CD4-positive, alpha-beta T cell (primary cell): ENCODE measurements around the gene C21orf58. TPM values are rescaled to one million over a fixed set of nuclear protein-coding genes. Genes with fewer than 3 reads are reported as not detected.

Experiments used
- ATAC-seq: fragments of 200-7000 bp; cut with Tn5 transposase; one replicate; pipeline ENCODE4 v1.10.0; 2022; ENCODE audit warnings: mild to moderate bottlenecking; ENCODE audit not compliant: poor library complexity
- CTCF ChIA-PET: fragments of 350-600 bp; sonication (Branson Sonifier 250); formaldehyde crosslinking; loops from one replicate; lab custom pipeline; 2021; ENCODE audit warnings: antibody characterized with exemption, inconsistent platforms; lab: Charles Lee
- POLR2A ChIA-PET: fragments of 350-600 bp; sonication (Branson Sonifier 250); formaldehyde crosslinking; loops from one replicate; lab custom pipeline; 2021; ENCODE audit warnings: antibody characterized with exemption, inconsistent platforms; lab: Charles Lee
- DNase-seq, 14 experiments: peaks; one replicate each; pipeline ENCODE4 v3.0.0-alpha.2; 2013 to 2020; ENCODE audit warnings: mixed read lengths in 2 of 14
- H3K27ac ChIP-seq, 2 donors: one replicate each; pipeline versions ENCODE4 v1.5.1 to v1.7.0; 2013; ENCODE audit warnings: low read length in 2 of 2, low read depth in 1 of 2, mild to moderate bottlenecking in 1 of 2
- H3K27me3 ChIP-seq, 2 experiments: 1 replicate in 1 of 2; 2 replicates in 1 of 2; pipeline versions ENCODE4 v1.6.1 to v1.7.0; 2013; ENCODE audit warnings: low read length in 2 of 2, control low read depth in 1 of 2, mild to moderate bottlenecking in 1 of 2, moderate library complexity in 1 of 2; ENCODE audit not compliant: insufficient read depth in 2 of 2, control insufficient read depth in 1 of 2
- H3K36me3 ChIP-seq: one replicate; pipeline ENCODE4 v1.6.1; 2013; ENCODE audit warnings: low read length, control low read depth; ENCODE audit not compliant: insufficient read depth
- H3K4me1 ChIP-seq: one replicate; pipeline ENCODE4 v1.6.1; 2013; ENCODE audit warnings: low read length, control low read depth; ENCODE audit not compliant: insufficient read depth
- H3K4me3 ChIP-seq: one replicate; pipeline ENCODE4 v1.5.1; 2013; ENCODE audit warnings: mild to moderate bottlenecking, low read length, moderate library complexity
- H3K9me3 ChIP-seq, 2 experiments: 1 replicate in 1 of 2; 2 replicates in 1 of 2; pipeline versions ENCODE4 v1.6.1 to v1.7.0; 2013; ENCODE audit warnings: low read length in 2 of 2, mild to moderate bottlenecking in 2 of 2, control low read depth in 1 of 2, moderate library complexity in 1 of 2; ENCODE audit not compliant: control insufficient read depth in 1 of 2, insufficient read depth in 1 of 2
- H3K27ac Mint-ChIP-seq: one replicate; pipeline ENCODE4 v1.8.0; 2020; ENCODE audit warnings: mixed read lengths
- H3K27me3 Mint-ChIP-seq: one replicate; pipeline ENCODE4 v1.8.0; 2021; ENCODE audit warnings: mixed read lengths
- H3K36me3 Mint-ChIP-seq: one replicate; pipeline ENCODE4 v1.8.0; 2021; ENCODE audit warnings: low read depth, mixed read lengths
- H3K4me1 Mint-ChIP-seq: one replicate; pipeline ENCODE4 v1.8.0; 2021; ENCODE audit warnings: low read depth, mixed read lengths
- H3K4me3 Mint-ChIP-seq: one replicate; pipeline ENCODE4 v1.8.0; 2020; ENCODE audit warnings: mild to moderate bottlenecking, mixed read lengths
- H3K9me3 Mint-ChIP-seq: one replicate; pipeline ENCODE4 v1.8.0; 2020; ENCODE audit warnings: mixed read lengths
- intact Hi-C, 2 experiments: fragments of 100-400 bp; cut with DNase I in 1 of 2; cut with micrococcal nuclease in 1 of 2; formaldehyde crosslinking; loops; one replicate each; pipeline versions ENCODE4 v1.15.1 to v1.9.0; 2023 to 2025; cut with DNase I, micrococcal nuclease
- total RNA-seq, 174 experiments: library from RNA in 2 of 174; stranded (reverse) in 2 of 174; gene quantifications; one replicate each; pipeline ENCODE4 v1.2.3 and lab custom pipeline; 2021 to 2026
- TF ChIP-seq, protein P1 (sequence below): fragments of 200-600 bp; IDR thresholded peaks from one replicate; pipeline ENCODE4 v1.8.0; 2022; ENCODE audit warnings: antibody characterized with exemption, mild to moderate bottlenecking

The C21orf58 gene
- total RNA-seq, 2 experiments from 2014 or later: 2.0 to 2.8 TPM

DNA sequence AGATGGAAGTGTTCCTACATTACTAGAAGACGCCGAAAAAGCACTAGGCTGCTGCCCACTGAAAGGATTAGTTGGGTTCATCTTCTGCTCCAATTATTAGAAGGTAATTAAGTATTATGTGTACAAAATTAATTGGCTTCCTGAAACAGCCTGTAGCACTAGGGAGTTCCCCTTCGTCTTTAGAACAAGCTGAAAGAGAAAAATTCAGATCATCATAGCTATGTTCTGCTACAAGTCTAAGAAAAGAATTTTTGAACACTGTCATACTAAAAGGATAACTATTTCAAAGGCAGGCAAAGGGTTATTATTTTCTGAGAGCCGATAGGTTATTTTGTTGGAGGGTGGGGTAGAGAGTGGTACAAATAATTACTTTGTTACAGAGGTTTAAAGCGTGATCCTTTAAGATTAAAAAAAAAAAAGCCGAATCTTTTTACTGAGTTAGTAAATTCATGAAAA lies 38.4 kb downstream of the C21orf58 start, which contains the start of gene MCM3AP:
MCM3AP (minus strand) TSS at position 406 of the 456 bp plus-strand sequence; CDS start at position 81, 325 bp downstream.
- Histone ChIP-seq H3K4me1 (peaks cover 52% of the 10 kb centered on the region), H3K27ac (peak within 1 kb of the TSS; percentile 72 to 84), H3K4me3 (peak within 1 kb of the TSS; percentile 84), H3K36me3 (peaks cover 31% of the 10 kb centered on the region), H3K27me3 (no peaks in the 10 kb centered on the region), H3K9me3 (no peaks in the 10 kb centered on the region)
- ATAC-seq (no peak), DNase-seq (no peak)
- peak within 1 kb of the TSS; percentile 98 for H3K4me3 Mint-ChIP-seq
- peaks cover 54% of the 10 kb centered on the region for H3K4me1 Mint-ChIP-seq
- TF ChIP-seq, protein P1, sequence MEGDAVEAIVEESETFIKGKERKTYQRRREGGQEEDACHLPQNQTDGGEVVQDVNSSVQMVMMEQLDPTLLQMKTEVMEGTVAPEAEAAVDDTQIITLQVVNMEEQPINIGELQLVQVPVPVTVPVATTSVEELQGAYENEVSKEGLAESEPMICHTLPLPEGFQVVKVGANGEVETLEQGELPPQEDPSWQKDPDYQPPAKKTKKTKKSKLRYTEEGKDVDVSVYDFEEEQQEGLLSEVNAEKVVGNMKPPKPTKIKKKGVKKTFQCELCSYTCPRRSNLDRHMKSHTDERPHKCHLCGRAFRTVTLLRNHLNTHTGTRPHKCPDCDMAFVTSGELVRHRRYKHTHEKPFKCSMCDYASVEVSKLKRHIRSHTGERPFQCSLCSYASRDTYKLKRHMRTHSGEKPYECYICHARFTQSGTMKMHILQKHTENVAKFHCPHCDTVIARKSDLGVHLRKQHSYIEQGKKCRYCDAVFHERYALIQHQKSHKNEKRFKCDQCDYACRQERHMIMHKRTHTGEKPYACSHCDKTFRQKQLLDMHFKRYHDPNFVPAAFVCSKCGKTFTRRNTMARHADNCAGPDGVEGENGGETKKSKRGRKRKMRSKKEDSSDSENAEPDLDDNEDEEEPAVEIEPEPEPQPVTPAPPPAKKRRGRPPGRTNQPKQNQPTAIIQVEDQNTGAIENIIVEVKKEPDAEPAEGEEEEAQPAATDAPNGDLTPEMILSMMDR: no peak
- intact Hi-C loops: loop anchor here (2.0 to 10.0 kb wide), 5 partner anchors 37 to 310 kb away; partner anchors contain the start of genes C21orf58 (in 1 of the 2), LSS (in 1 of the 2) and PCNT (in 1 of the 2)
- peak within 1 kb of the TSS; percentile 86 for H3K27ac Mint-ChIP-seq
- H3K27me3 Mint-ChIP-seq: no peaks in the 10 kb centered on the region
- POLR2A ChIA-PET: interaction anchor here (0.8 to 1.2 kb wide), 4 partner anchors 32 to 350 kb away, joined by 3 to 5 read pairs (median 4); partner anchors contain the start of gene PRMT2
- CTCF ChIA-PET: interaction anchor here (1.1 to 2.0 kb wide), 3 partner anchors 40 to 142 kb away, joined by 3 to 6 read pairs (median 3); a partner anchor contains a TSS
- H3K9me3 Mint-ChIP-seq: no peaks in the 10 kb centered on the region
- H3K36me3 Mint-ChIP-seq: peaks cover 57% of the 10 kb centered on the region

GRCh38 chr21:46284733-46285132 lies 38.9 kb downstream of the C21orf58 start:
- TF ChIP-seq, protein P1: no peak
- Histone ChIP-seq H3K9me3 (no peaks in the 10 kb centered on the region), H3K4me1 (peaks cover 55% of the 10 kb centered on the region), H3K36me3 (peaks cover 36% of the 10 kb centered on the region), H3K4me3 (no peak overlapping the region), H3K27ac (no peak overlapping the region), H3K27me3 (no peaks in the 10 kb centered on the region)
- POLR2A ChIA-PET: interaction anchor here (0.9 kb wide), 1 partner anchor 351 kb away, joined by 4 read pairs; the partner anchor contains the start of gene PRMT2
- intact Hi-C loops: loop anchor here (2.0 to 10.0 kb wide), 5 partner anchors 38 to 310 kb away; partner anchors contain the start of genes C21orf58 (in 1 of the 2), LSS (in 1 of the 2) and PCNT (in 1 of the 2)
- ATAC-seq (no peak), DNase-seq (no peak)
- CTCF ChIA-PET: interaction anchor here (0.6 to 2.0 kb wide), 3 partner anchors 29 to 99 kb away, joined by 3 to 6 read pairs (median 3); a partner anchor contains a TSS
- peaks cover 59% of the 10 kb centered on the region for H3K36me3 Mint-ChIP-seq
- H3K27ac Mint-ChIP-seq: peak overlapping the region; percentile 86
- H3K9me3 Mint-ChIP-seq: no peaks in the 10 kb centered on the region
- H3K4me1 Mint-ChIP-seq: peaks cover 56% of the 10 kb centered on the region
- H3K27me3 Mint-ChIP-seq: no peaks in the 10 kb centered on the region
- H3K4me3 Mint-ChIP-seq: peak overlapping the region; percentile 92

DNA sequence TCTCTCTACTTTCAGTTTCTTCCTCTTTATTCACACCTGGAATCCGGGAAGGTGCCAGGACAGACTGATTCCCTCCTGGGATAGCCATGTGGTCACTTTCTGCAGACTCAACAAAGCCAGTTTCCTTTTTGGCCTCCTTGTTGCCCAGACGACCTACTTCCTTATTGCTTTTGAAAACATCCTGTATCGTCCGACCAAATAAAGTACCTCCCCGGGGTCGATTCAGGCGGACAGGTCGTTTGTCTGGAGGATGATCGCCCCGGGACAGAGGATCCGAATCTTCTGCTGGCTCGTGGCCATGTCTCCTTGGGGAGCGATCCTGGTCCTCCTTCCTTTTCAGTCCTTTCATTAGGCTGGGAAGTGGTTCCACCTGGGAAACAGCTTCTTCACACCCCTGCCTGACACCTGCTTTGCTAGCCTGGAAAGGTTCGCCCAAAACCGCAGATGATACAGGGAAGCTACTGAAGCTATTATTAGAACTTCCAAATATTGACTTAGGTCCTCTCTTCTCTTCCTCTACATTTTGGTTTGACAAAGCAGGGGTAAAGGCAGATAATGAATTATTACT lies 39.5 kb downstream of the C21orf58 start:
- peaks cover 57% of the 10 kb centered on the region for H3K4me1 Mint-ChIP-seq
- H3K27ac ChIP-seq: no peak overlapping the region
- no peak overlapping the region for H3K4me3 ChIP-seq
- H3K36me3 Mint-ChIP-seq: peaks cover 62% of the 10 kb centered on the region
- DNase-seq (no peak), ATAC-seq (no peak)
- TF ChIP-seq, protein P1: no peak
- peak overlapping the region; percentile 65 for H3K27ac Mint-ChIP-seq
- no peaks in the 10 kb centered on the region for H3K9me3 ChIP-seq
- no peaks in the 10 kb centered on the region for H3K9me3 Mint-ChIP-seq
- no peaks in the 10 kb centered on the region for H3K27me3 Mint-ChIP-seq
- intact Hi-C loops: loop anchor here (2.0 to 10.0 kb wide), 4 partner anchors 59 to 309 kb away; partner anchors contain the start of gene LSS (in 1 of the 2)
- peaks cover 57% of the 10 kb centered on the region for H3K4me1 ChIP-seq
- peak overlapping the region; percentile 71 for H3K4me3 Mint-ChIP-seq
- H3K27me3 ChIP-seq: no peaks in the 10 kb centered on the region
- CTCF ChIA-PET: interaction anchor here (0.6 to 2.0 kb wide), 2 partner anchors 30 to 41 kb away, joined by 3 to 6 read pairs; a partner anchor contains a TSS
- POLR2A ChIA-PET: no interaction called here
- H3K36me3 ChIP-seq: peaks cover 42% of the 10 kb centered on the region
